GM18907 (cell line): Measurements from ENCODE around the gene SLC22A14.
"Not testable (repeated sequence)": the region's sequence is repeated elsewhere in the genome, so short reads cannot be mapped to it uniquely, and the experiment has no call there.

Source experiments
- ATAC-seq: cut with Tn5 transposase; IDR thresholded peaks from one replicate; pipeline ENCODE4 v1.9.1; 2021; ENCODE audit warnings: mild to moderate bottlenecking, moderate library complexity; ENCODE audit not compliant: unreplicated experiment

The SLC22A14 gene

DNA sequence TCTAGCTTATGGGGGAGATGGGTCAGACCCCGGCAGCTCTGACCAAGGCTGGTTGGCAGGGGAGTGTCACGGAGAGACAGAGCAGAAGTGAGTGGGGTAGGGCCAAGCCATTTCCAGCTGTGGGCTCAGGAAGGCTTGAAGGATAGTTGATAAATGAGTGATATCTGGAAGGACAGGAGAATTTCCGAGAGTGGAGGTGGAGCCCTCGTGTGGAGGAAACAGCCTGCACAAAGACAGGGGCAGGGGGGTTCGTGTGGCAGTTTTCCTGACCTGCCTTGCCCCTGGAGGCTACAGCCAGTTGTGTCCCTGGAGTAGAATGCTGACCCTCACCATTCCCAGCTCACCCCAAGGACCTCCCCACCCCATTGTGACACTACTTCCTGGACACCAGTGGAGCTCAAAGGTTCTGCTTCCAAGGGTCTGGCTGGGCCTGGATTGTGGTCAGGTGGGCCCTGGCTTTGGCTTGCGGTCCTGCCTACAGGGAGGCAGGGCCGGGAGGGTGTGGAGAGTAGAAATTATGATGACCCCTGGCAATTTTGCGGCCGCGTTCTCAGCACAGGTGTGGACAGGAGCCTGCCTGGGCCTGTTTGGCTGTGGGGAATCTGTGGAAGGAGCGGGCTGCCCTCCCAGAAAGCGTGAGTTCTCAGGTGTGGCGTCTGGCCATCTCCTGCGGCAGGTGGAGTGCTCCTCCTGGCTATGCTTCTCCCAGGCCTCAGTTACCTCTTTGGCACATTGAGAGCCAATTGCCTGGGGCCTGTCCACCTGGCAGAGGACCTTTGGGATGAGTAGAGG lies at the start of gene SLC22A14:
Gene SLC22A14 (plus strand): TSS at position 400 of the 792 bp plus-strand sequence. CDS start 23,733 bp downstream, outside the sequence.
- ATAC-seq: no peak

GRCh38 chr3:38232701-38233100 lies 49.4 kb upstream of the SLC22A14 start:
- no peak for ATAC-seq

DNA sequence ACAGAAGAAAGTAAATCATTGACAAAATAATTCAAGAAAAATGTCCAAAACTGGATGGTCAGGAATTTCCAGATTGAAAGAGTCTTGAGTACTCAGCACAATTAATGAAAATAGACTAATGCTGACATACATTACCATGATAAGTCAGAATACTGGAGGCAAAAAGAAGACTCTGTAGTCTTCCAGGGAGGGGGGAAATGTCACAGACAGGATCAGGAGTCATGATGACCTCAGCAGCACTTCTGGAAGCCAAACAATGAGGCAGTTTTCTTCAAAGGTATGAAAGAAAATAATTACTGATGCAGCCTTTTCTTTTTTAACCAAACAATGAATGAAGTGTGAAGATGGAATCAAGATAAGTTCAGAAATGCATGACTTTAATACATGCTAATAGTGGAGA lies 46.6 kb upstream of the SLC22A14 start:
- no peak for ATAC-seq

DNA sequence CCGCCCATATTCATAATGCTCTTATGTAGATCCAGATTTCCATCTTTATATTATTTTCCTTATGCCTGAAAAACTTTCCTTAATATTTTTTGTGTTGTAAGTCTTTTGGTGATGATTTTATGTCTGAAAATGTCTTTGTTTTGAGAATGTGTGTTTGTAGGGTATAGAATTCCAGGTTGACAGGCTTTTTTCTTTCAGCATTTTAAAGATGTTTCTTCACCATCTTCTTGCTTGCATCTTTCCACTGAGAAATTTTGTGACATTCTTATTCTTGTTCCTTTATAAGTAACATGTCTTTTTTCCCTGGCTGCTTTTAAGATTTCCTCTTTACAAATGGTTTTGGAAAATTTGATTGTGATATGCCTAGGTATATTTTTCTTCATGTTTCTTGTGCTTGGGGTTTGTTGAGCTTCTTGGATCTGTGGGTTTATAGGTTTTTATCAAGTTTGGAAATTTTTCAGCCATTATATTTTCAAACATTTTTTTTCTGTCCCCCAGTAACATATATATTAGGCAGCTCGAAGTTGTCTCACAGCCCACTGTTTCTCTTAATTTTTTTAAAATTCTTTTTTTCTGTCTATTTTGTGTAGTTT lies 43.6 kb upstream of the SLC22A14 start:
- ATAC-seq: no peak

DNA sequence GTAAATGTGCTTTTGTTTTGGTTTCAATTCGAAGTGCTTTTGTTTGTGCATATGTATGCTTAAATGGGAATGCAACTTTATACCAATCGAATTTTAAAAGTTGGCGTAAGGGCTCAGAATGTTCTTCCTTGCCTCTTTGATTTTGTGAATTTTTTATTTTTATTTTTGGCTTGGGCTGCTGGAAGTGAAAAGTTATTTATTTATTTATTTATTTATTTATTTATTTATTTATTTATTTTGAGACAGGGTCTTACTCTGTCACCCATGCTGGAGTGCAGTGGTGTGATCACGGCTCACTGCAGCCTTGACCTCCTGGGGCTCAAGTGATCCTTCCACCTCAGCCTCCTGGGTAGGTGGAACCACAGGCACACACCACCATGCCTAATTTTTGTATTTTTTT lies 39.3 kb upstream of the SLC22A14 start:
- not testable (repeated sequence) for ATAC-seq

DNA sequence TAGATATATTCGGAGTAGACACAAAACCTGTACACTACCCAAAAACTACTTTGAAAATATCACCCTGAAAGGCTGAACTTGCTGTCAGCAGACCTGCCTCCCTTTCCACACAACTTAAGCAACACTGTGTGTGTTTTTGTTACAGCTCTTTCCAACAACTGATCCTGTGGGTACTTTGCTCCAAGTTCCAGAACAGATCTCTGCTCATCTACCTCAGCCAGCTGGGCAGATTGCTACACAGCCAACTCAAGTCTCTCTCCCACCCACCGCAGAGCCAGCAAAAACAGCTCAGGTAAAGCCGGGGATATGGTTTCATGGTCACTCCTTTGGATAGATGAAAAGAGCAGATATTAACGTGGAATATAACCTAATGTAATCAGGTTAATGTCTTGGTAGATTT lies 36.2 kb upstream of the SLC22A14 start:
- no peak for ATAC-seq

DNA sequence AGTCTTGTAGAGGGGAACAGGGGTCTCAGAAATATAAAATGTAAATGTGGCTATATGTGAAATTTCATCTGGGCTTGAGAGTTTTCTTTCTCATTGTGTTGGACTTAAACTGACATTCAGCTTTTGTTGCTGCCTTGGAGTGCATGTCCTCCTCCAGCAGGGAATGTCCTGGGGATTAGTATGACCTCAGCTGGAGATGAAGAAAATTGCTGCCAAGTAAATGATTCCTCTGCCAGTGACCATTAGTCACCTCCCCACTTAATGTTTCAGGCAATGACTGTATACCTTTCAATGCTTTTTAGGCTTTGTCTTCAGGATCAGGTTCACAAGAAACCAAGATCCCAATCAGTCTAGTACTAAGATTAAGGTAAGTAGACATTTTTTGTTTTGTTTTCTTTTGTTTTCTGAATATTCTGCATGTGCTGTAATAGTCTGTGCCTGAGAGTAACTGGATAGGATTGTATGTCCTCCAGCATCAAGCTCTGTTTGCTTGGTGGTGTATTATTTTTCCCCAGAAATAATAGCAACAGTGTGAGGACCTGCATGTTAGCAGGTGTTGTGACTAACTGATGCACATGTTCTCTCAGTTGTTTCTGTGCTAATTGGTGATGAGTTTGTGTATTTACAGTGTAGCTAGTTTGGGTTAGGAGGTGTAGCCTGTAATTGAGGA lies 34.6 kb upstream of the SLC22A14 start:
- ATAC-seq: no peak

- ATAC-seq: no peak
Measured at GRCh38 chr3:38250198-38250597, 31.9 kb upstream of the SLC22A14 start.

- ATAC-seq: no peak
Measured at GRCh38 chr3:38251197-38251596, 30.9 kb upstream of the SLC22A14 start.

- no peak for ATAC-seq
Measured at GRCh38 chr3:38253704-38254103, 28.4 kb upstream of the SLC22A14 start.

GRCh38 chr3:38254872-38255271 lies 27.2 kb upstream of the SLC22A14 start:
- ATAC-seq: no peak

DNA sequence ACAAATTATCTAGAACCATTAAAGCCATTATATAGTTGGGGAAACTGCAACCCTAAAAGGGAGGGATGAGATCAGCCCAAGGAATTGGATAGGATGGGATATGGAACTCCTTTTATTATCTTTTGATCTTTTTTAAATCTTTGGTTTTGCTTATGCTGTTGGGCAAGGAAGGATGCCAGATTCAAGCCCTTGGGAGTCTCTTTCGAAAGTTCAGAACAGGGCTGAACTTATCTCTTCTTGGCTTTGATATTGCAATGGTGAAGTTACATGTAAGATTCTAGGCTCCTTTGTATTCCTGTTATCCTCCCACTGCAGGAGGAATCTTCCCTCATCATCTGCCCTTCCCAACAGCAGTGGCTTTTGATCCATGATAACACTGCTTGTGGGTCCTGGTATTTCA lies 26.5 kb upstream of the SLC22A14 start:
- no peak for ATAC-seq

GRCh38 chr3:38257583-38257982 lies 24.5 kb upstream of the SLC22A14 start:
- ATAC-seq: no peak

- no peak for ATAC-seq
Measured at GRCh38 chr3:38260474-38260873, 21.6 kb upstream of the SLC22A14 start.

- no peak for ATAC-seq
Measured at GRCh38 chr3:38264353-38264771, 17.7 kb upstream of the SLC22A14 start.

DNA sequence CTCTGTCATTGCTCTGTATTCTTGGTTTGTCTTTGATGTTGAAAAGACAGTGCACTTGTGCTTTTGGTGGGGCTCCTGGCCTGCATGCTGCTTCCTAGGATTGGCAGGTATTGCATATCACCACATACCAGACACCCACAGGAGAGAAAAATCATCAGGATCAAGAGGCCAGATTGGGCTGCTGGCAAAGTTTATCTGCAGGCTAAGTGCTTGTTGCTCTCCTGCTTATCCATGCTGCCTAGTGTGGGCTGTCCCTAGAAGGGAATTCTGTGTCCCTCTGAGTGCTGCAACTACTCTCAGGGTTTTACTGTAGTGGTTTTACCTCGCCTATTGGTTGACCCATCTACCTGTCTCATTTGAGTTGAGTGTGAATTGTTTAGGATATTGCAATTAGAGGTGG lies 17.3 kb upstream of the SLC22A14 start:
- no peak for ATAC-seq

GRCh38 chr3:38265604-38266307 lies 16.3 kb upstream of the SLC22A14 start, which contains the start of gene SLC22A13:
Gene SLC22A13, plus strand, starts transcription at chr3:38265812. Its CDS starts 49 bp downstream, at chr3:38265861.
- ATAC-seq: no peak

DNA sequence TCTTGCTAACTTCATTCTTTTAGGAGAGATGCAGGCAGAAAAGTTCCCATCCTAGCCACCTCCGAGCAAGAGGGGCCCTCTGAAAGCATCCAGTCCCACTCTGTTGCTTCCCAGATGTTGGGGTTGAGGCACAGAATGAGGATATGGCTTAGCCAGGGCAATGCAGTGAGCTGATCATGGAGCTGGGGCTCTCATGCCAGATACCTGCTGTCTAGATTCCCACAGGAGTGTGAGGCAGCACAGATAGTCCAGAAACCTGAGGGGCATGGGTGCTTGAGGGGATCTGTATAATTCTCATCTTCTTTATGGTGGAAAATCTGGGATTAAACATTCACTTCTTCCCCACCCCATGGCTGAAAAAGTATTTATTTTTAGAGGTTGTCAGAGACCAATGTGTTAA lies 15.3 kb upstream of the SLC22A14 start:
- no peak for ATAC-seq

GRCh38 chr3:38267662-38268061 lies 14.4 kb upstream of the SLC22A14 start:
- no peak for ATAC-seq

DNA sequence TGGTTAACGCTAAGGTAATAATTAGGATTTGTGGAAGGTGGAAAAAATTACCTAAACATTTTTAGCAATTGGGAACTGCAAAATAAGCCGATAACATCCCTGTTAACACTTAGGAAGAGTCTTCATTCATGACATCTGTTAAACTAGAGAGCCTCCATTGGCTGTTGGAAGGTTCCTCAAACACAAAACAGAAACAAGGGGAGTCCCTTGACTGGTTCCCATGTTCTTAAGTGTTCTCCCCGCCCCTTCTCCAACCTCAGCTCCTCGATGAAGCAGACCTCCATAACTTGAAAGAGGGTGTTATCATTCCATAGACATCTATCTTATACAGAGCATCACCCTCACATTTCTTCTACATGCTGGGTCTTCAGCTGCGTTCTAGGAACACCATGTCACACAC lies 14.0 kb upstream of the SLC22A14 start:
- no peak for ATAC-seq

GRCh38 chr3:38268522-38268921 lies 13.6 kb upstream of the SLC22A14 start:
- no peak for ATAC-seq
